HG03280 (cell line): ENCODE measurements around the gene WFDC13.
"Not testable (repeated sequence)": the region's sequence is repeated elsewhere in the genome, so short reads cannot be mapped to it uniquely, and the experiment has no call there.

Source experiments
- ATAC-seq: cut with Tn5 transposase; IDR thresholded peaks from one replicate; pipeline ENCODE4 v1.9.1; 2021; ENCODE audit warnings: mild to moderate bottlenecking, moderate library complexity; ENCODE audit not compliant: unreplicated experiment

Gene WFDC13, protein sequence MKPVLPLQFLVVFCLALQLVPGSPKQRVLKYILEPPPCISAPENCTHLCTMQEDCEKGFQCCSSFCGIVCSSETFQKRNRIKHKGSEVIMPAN

DNA sequence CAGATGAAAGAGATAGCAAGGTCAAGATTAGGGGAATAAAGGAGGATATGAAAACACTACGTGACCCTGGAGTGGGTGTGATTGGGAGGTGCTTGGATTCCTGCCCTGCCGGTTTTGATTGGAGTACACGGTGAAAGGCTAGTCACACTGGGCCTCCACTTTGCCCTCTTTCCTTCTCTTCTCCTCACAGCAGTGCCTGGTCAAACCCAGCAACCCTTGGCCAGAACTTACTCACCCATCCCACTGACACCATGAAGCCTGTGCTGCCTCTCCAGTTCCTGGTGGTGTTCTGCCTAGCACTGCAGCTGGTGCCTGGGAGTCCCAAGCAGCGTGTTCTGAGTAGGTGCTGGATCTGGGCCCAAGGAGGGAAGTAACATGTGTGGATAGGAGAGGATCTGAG lies at the start of gene WFDC13:
TSS of gene WFDC13 (plus strand) at position 166 of the 400 bp plus-strand sequence. CDS start at position 252, 86 bp downstream.
- no peak for ATAC-seq

DNA sequence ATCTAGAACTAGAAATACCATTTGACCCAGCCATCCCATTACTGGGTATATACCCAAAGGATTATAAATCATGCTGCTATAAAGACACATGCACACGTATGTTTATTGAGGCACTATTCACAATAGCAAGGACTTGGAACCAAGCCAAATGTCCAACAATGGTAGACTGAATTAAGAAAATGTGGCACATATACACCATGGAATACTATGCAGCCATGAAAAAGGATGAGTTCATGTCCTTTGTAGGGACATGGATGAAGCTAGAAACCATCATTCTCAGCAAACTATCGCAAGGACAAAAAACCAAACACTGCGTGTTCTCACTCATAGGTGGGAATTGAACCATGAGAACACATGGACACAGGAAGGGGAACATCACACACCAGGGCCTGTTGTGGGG lies 44.8 kb upstream of the WFDC13 start:
- not testable (repeated sequence) for ATAC-seq

DNA sequence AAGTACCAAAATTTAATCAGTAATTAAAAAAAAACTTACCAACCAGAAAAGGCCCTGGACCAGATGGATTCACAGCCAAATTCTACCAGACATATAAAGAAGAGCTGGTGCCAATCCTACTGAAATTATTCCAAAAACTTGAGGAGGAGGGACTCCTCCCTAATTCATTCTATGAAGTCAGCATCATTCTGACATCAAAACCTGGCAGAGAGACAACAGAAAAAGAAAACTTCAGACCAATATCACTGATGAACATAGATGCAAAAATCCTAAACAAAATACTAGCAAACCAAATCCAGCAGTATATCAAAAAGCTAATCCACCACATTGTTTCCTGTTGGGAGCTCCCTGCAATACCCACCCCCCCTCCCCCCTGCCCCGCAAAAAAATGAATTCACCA lies 31.7 kb upstream of the WFDC13 start, which contains the start of gene WFDC11:
TSS of gene WFDC11 (minus strand) at position 101 of the 400 bp plus-strand sequence. CDS start 19,639 bp downstream, outside the sequence.
- ATAC-seq, result no peak

GRCh38 chr20:45672765-45673164 lies 29.1 kb upstream of the WFDC13 start:
- ATAC-seq, result no peak

- ATAC-seq, result no peak
Observed at GRCh38 chr20:45679650-45680049, 22.2 kb upstream of the WFDC13 start.

- no peak for ATAC-seq
Observed at GRCh38 chr20:45685896-45686295, 15.9 kb upstream of the WFDC13 start.

- not testable (repeated sequence) for ATAC-seq
Observed at GRCh38 chr20:45693346-45693745, 8.5 kb upstream of the WFDC13 start.

DNA sequence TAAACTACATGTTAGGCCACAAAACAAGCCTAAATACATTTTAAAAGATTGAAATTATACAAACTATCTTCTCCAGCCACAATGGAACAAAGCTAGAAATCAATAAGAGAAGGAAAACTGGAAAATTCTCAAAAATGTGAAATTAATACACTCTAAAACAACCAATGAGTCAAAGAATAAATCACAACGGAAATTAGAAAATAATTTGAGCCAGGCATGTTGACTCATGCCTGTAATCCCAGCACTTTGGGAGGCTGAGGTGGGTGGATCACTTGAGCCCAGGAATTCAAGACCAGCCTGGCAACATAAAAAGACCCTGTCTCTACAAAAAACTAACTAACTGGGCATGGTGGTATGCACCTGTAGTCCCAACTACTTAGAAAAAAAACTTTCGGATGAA lies 6.3 kb upstream of the WFDC13 start:
- ATAC-seq, result no peak

DNA sequence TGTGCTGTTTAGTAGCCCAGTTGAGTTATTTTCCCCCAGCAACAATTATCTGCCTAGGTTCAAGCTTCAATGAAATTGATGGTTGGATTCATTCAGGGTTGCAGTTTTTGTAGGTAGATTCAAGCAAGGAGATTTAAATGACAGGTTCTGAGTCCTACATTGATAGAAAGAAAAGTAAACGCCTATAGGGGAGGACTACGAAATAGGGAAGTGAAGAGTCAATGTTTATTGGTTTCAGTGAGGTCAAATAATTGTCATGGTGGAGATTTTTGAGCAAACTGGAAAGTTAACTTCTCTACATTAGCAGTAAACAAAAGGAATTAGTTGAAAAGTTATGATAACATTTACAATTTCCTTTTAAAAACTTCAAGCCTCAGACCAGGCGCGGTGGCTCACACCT lies 734 bp upstream of the WFDC13 start:
- no peak for ATAC-seq

- ATAC-seq, result no peak
Observed at GRCh38 chr20:45704969-45705637, 3.3 kb downstream of the WFDC13 start, which contains the start of gene WFDC10B. TSS of gene WFDC10B (minus strand) at chr20:45705019. CDS start at chr20:45685992, 19,027 bp downstream.

GRCh38 chr20:45716141-45716688 lies 14.4 kb downstream of the WFDC13 start:
- ATAC-seq, result not testable (repeated sequence)

DNA sequence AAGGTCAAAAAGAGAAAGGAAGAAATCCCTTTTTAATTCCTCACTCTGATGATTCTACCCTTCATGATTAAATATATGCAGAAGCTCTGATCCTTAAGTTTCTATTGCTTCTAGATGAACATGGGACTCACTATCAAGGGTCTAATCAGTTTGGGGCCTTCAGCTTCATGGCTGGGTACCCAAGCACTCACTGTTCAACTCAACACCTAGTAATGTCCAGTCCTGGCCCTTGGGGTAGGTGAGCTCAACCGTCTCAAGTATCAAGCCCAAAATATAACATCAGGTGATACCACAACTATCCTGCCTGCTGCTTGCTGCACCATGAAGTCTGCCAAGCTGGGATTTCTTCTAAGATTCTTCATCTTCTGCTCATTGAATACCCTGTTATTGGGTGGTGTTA lies 20.2 kb downstream of the WFDC13 start, which contains the start of gene SPINT4:
TSS of gene SPINT4 (plus strand) at position 301 of the 400 bp plus-strand sequence. CDS start at position 322, 21 bp downstream.
- ATAC-seq, result no peak

DNA sequence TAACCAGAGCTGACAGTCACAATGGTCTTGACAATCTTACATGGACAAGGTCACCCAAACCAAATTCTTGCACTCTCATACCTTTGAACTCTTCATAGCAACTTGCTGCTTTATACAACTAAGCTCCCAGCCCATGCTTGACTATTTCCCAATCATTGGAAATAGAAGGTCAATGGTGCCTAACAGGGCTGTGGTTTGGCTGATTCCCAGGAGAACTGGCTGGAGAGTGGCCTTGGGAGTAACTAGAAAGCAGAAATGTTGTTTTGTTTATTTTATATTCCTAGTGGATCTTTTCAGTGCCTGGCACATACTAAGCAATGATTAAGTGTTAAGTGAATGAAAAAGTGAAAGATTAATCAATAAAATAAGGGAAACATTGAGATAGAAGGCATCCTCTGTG lies 23.3 kb downstream of the WFDC13 start:
- no peak for ATAC-seq

DNA sequence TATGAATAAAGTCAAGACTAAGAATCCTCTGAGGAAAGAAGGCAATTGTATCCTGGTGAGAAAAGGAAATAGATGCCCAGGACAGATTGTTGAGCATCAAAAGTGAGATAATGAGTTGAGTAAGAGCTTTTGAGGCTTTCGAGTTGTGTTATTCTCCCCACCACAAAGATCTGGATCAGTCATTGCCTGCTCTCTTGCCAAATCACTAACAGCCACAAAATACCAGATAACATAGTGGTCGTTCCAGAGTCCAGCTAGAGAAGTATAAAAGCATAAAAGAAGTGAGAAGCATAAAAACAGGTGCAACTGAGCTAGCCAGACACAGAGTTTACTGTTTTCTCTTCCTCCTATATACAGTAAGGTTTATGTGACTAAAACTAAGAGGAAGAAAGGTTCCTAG lies 25.2 kb downstream of the WFDC13 start:
- ATAC-seq, result no peak

DNA sequence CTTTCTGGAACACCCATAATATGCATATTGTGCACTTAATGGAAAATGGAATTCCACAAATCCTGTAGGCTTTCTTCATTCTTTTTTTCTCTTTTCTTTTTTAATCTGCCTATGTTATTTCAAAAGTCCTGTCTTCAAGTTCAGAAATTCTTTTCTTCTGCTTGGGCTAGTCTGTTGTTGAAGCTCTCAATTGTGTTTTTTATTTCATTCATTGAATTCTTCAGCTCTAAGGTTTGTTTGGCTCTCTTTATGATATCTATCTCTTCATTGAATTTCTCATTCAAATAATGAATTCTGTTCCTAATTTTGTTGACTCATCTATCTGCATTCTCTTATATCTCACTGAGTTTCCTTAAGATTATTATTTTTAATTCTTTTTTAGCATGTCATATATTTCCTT lies 30.4 kb downstream of the WFDC13 start:
- ATAC-seq, result no peak

GRCh38 chr20:45735552-45735951 lies 33.7 kb downstream of the WFDC13 start:
- no peak for ATAC-seq

DNA sequence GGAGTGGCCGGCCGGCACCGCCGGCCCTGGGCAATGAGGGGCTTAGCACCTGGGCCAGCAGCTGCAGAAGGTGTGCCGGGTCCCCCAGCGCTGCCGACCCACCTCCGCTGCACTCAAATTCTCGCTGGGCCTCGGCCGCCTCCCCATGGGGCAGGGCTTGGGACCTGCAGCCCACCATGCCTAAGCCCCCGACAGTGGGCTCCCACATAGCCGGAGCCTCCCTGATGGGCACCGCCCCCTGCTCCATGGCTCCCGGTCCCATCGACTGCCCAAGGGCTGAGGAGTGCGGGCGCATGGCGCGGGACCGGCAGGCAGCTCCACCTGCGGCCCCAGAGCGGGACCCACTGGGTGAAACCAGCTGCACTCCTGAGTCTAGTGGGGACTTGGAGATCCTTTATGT lies 34.1 kb downstream of the WFDC13 start:
- ATAC-seq, result no peak

DNA sequence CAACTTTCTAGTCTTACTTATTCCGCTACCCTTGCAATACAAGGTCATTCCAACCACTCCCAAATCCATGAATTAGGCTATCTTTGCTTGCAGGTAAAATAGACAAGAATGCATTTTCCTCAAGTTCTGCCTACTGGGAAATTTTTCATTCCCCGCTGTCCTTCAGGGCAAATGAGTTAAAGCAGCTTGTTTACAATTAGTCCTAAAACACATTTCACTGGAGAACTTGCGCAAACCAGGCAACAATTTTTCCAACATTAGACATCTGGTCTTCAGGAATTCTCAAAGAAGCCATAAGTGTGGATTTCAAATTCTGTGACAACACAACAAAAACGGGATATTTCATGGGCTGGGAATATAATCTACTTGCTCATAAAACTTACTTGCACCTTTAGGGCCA lies 40.8 kb downstream of the WFDC13 start:
- no peak for ATAC-seq

DNA sequence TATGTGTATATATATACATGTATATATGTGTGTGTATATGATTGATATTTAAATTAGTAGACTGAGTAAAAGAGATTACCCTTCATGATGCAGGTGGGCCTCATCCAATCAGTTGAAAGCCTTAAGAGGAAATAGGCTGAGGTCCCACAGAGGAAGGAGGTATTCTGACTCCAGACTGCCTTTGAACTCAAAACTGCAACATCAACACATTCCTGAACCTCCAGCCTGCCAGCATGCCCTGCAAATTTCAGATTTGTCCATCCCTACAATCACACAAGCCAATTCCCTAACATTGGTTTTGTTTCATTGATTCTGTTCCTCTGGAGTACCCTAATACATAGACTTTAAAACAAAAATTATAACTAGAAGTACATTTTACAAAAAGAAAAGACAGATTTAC lies 43.2 kb downstream of the WFDC13 start:
- ATAC-seq, result no peak

GRCh38 chr20:45751721-45752120 lies 49.9 kb downstream of the WFDC13 start:
- no peak for ATAC-seq

DNA sequence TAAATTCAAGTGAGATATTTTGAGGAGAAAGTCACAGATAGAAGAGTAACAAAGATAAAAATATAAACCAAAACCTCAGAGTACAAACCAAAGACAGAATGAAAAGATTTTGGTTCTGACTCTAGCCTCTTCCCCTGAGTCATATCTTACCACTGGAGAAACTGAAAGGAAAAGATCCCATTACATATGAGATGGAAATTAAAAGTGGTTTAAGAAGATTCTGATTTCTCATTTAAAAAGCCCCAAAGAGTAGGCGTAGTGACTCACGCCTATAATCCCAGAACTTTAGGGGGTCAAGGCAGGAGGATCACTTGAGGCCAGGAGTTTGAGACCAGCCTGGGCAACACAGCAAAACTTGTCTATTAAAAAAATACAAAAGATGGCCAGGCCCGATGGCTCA lies 50.9 kb downstream of the WFDC13 start:
- ATAC-seq, result no peak

DNA sequence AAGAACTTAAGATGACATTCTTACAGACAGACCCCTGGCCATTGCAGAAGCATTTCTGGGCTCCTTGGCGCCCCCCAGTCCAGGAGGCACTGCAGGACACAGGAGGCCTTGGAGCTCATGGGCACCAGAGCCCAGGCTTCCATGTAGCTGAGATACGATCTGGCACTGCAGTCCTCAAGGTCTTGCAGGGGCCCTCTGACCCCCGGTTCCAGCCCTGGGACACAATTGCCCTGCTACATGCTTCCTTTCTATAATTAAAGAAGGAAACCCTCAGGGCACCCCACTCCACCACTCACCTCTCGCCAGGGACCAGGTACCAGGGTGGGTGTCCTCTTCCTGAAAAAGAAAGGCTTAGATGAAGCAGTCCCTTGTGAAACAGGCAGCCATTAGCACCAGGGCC lies 56.3 kb downstream of the WFDC13 start:
- ATAC-seq, result no peak
